GM10266 (cell line): ENCODE data around the gene ASB1.

Experiments
- DNase-seq: peaks from one replicate; pipeline ENCODE4 v3.0.0; 2012; ENCODE audit errors: extremely low spot score
- CTCF ChIP-seq: IDR thresholded peaks from 2 replicates; pipeline ENCODE4 v1.5.1; 2012; ENCODE audit warnings: mild to moderate bottlenecking, low read depth; ENCODE audit not compliant: control insufficient read depth, insufficient read depth; ENCODE audit errors: missing control alignments

Gene ASB1

GRCh38 chr2:238406221-238406997 is 20.3 kb upstream of the ASB1 start:
- DNase-seq = no peak

GRCh38 chr2:238406998-238407285 is 19.8 kb upstream of the ASB1 start:
- no peak for TF ChIP-seq CTCF

More at GRCh38 chr2:238406221-238406997, 20.3 kb upstream of the ASB1 start:
- no peak for TF ChIP-seq CTCF

GRCh38 chr2:238407566-238407965 is 19.2 kb upstream of the ASB1 start:
- DNase-seq = no peak
- no peak for TF ChIP-seq CTCF

More at GRCh38 chr2:238406998-238407285, 19.8 kb upstream of the ASB1 start:
- DNase-seq = no peak

- no peak for DNase-seq
- TF ChIP-seq CTCF = no peak
Measured at GRCh38 chr2:238408615-238409340, 17.9 kb upstream of the ASB1 start.

GRCh38 chr2:238409341-238410199 is 17.2 kb upstream of the ASB1 start:
- no peak for TF ChIP-seq CTCF
- DNase-seq = no peak

- DNase-seq = no peak
- TF ChIP-seq CTCF = no peak
Measured at GRCh38 chr2:238412067-238412767, 14.5 kb upstream of the ASB1 start.
